ENCODE measurements around the gene EDEM1.

Gene EDEM1

DNA sequence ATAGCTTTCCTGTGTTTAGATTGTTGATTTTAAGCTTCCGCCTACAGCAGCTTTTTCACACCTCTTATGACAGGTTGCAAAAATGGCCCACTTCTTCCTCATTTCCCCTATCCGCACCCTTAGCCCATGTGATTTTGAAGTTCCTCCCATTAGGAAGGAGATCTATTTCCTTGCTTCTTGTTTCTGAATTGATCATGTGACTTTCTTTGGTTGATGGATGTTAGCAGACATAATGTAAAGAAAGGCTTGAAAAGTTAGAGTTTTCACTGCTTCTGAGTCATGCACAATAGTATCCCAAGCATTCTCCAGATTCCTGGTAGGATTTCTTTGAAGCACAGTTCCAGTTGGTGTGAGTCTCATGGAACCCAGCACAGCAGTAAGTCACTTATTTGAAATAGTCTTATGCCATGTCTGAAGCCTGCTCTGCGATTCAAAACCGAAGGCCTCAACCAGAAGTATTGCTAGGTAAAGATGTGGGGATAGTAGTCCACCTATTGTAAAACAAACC is 76.6 kb downstream of the EDEM1 start:
- H3K27me3 ChIP-seq (ENCODE audit: control insufficient read depth in 2 of 2, insufficient read depth in 2 of 2, low read length in 2 of 2), result no peaks in the 10 kb centered on the region
- H3K36me3 ChIP-seq (ENCODE audit: control insufficient read depth in 2 of 2, insufficient read depth in 2 of 2, low read length in 2 of 2), result no peaks in the 10 kb centered on the region
- H3K4me3 ChIP-seq (ENCODE audit: low read length in 2 of 2), result no peak overlapping the region
- H3K9ac ChIP-seq (ENCODE audit: low read depth in 1 of 2, low read length in 2 of 2), result no peak overlapping the region
- H3K27ac ChIP-seq (ENCODE audit: low read depth in 2 of 2, low read length in 2 of 2), result no peak overlapping the region
- H3K9me3 ChIP-seq (ENCODE audit: control insufficient read depth in 2 of 2, low read length in 2 of 2), result no peaks in the 10 kb centered on the region
- H3K4me1 ChIP-seq (ENCODE audit: control insufficient read depth in 2 of 2, insufficient read depth in 2 of 2, low read length in 2 of 2), result no peaks in the 10 kb centered on the region

DNA sequence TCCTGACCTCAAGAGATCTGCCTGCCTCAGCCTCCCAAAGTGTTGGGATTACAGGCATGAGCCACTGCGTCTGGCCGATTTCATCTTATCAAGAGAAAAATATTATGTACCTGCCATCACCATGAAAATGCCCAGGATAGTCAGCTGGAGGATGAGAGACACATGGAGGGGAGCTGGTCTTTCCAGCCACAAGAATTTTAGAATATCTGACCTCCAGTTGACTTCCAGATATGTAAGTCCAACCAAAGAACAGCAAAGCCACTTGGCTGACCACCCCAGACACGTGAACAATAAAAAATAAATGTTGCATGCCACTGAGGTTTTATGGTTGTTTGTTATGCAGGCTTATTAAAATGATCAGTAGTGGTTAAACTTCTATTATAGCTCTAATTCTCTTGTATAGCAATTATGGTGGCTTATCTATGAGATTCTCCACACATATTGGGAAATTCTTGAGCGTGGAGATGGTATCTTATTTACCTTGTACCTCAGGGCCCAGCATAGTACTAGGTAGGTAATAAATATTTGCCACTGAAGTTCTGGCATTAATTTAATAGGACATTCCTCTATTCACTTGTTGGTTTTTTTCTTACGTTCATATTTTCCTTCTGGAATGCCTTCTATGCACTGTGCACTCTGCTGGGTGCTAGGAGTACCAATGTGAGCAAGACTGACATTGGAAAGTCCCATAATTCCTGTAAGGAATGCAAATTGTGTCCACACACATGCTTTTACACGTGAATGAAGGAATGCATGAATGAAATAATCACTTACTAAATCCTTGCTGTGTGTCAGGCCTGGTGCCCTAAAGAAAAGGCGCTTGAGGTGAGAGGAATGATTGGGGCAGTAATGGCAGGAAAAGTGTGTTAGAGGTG is 77.6 kb downstream of the EDEM1 start:
- H3K4me1 ChIP-seq (ENCODE audit: control insufficient read depth in 2 of 2, insufficient read depth in 2 of 2, low read length in 2 of 2), result no peaks in the 10 kb centered on the region
- no peak overlapping the region for H3K9ac ChIP-seq (ENCODE audit: low read depth in 1 of 2, low read length in 2 of 2)
- H3K27me3 ChIP-seq (ENCODE audit: control insufficient read depth in 2 of 2, insufficient read depth in 2 of 2, low read length in 2 of 2), result no peaks in the 10 kb centered on the region
- no peaks in the 10 kb centered on the region for H3K9me3 ChIP-seq (ENCODE audit: control insufficient read depth in 2 of 2, low read length in 2 of 2)
- no peak overlapping the region for H3K27ac ChIP-seq (ENCODE audit: low read depth in 2 of 2, low read length in 2 of 2)
- no peak overlapping the region for H3K4me3 ChIP-seq (ENCODE audit: low read length in 2 of 2)
- no peaks in the 10 kb centered on the region for H3K36me3 ChIP-seq (ENCODE audit: control insufficient read depth in 2 of 2, insufficient read depth in 2 of 2, low read length in 2 of 2)

DNA sequence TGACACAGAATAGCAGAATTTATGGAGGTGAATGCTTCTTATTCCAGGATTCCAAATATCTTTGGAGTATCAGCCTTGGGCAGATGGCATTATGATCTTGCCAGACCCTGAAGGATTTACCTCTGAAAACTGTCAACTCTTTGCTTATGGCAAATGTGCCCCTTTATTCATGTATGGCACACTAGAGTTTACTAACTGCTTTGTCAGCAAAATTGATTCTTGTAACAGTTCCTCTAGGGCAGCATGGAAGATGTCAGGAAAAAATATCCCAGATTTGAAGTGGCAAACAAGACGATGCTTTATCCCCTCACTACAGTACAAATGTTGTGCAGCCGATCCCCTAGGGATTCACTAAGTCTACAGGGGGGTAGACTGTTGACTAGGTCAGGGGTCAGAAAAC is 79.7 kb downstream of the EDEM1 start:
- H3K27ac ChIP-seq (ENCODE audit: low read depth in 2 of 2, low read length in 2 of 2), result no peak overlapping the region
- no peaks in the 10 kb centered on the region for H3K4me1 ChIP-seq (ENCODE audit: control insufficient read depth in 2 of 2, insufficient read depth in 2 of 2, low read length in 2 of 2)
- no peak overlapping the region for H3K4me3 ChIP-seq (ENCODE audit: low read length in 2 of 2)
- no peaks in the 10 kb centered on the region for H3K36me3 ChIP-seq (ENCODE audit: control insufficient read depth in 2 of 2, insufficient read depth in 2 of 2, low read length in 2 of 2)
- no peaks in the 10 kb centered on the region for H3K27me3 ChIP-seq (ENCODE audit: control insufficient read depth in 2 of 2, insufficient read depth in 2 of 2, low read length in 2 of 2)
- no peaks in the 10 kb centered on the region for H3K9me3 ChIP-seq (ENCODE audit: control insufficient read depth in 2 of 2, low read length in 2 of 2)
- no peak overlapping the region for H3K9ac ChIP-seq (ENCODE audit: low read depth in 1 of 2, low read length in 2 of 2)

DNA sequence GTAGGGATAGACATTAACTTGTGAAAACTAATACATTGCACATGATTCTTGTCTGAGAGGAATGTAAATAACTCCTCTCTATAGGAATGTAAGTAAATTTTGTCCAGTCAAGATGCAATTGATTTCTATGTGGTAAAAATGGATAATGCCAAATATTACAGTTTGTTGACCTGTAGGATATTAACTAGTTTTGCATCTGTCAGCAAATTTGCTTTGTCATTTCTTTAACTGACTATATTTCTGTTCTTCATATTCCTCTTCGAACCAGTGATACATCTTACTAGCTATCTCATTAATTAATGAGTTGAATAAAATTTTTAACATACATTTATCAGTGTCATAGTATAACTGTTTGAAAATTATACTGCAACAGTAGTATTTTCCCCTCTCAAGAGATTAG is 80.4 kb downstream of the EDEM1 start:
- H3K9me3 ChIP-seq (ENCODE audit: control insufficient read depth in 2 of 2, low read length in 2 of 2), result no peaks in the 10 kb centered on the region
- no peak overlapping the region for H3K4me3 ChIP-seq (ENCODE audit: low read length in 2 of 2)
- H3K4me1 ChIP-seq (ENCODE audit: control insufficient read depth in 2 of 2, insufficient read depth in 2 of 2, low read length in 2 of 2), result no peaks in the 10 kb centered on the region
- H3K9ac ChIP-seq (ENCODE audit: low read depth in 1 of 2, low read length in 2 of 2), result no peak overlapping the region
- H3K27me3 ChIP-seq (ENCODE audit: control insufficient read depth in 2 of 2, insufficient read depth in 2 of 2, low read length in 2 of 2), result no peaks in the 10 kb centered on the region
- no peak overlapping the region for H3K27ac ChIP-seq (ENCODE audit: low read depth in 2 of 2, low read length in 2 of 2)
- no peaks in the 10 kb centered on the region for H3K36me3 ChIP-seq (ENCODE audit: control insufficient read depth in 2 of 2, insufficient read depth in 2 of 2, low read length in 2 of 2)

All from mucosa of rectum (tissue), 2 donors.